SJSA1 (cell line): ENCODE measurements around the gene SLC27A1. TPM values are rescaled to one million over a fixed set of nuclear protein-coding genes. Genes with fewer than 3 reads are reported as not detected.

Source experiments
- DNase-seq, 2 experiments: peaks; one replicate each; pipeline ENCODE4 v3.0.0-alpha.2; 2015 to 2020; ENCODE audit warnings: low spot score in 2 of 2, low read depth in 1 of 2
- H3K27ac ChIP-seq: fragments of 250-450 bp; sonication (Bioruptor Pico); 2 replicates; pipeline ENCODE4 v1.5.1; 2020; ENCODE audit warnings: mild to moderate bottlenecking, moderate library complexity
- H3K27me3 ChIP-seq: fragments of 250-450 bp; sonication (Bioruptor Pico); replicated peaks from 2 replicates; pipeline ENCODE4 v1.5.1; 2020; ENCODE audit warnings: mild to moderate bottlenecking, moderate library complexity
- H3K36me3 ChIP-seq: fragments of 250-450 bp; sonication (Bioruptor Pico); 2 replicates; pipeline ENCODE4 v1.5.1; 2020; ENCODE audit warnings: mild to moderate bottlenecking
- H3K4me1 ChIP-seq: fragments of 250-450 bp; sonication (Bioruptor Pico); replicated peaks from 2 replicates; pipeline ENCODE4 v1.6.1; 2021; ENCODE audit warnings: mild to moderate bottlenecking
- H3K4me3 ChIP-seq: fragments of 250-450 bp; sonication (Bioruptor Pico); 2 replicates; pipeline ENCODE4 v1.5.1; 2020; ENCODE audit warnings: mild to moderate bottlenecking
- H3K9me3 ChIP-seq: fragments of 250-450 bp; sonication (Bioruptor Pico); replicated peaks from 2 replicates; pipeline ENCODE4 v1.5.1; 2020; ENCODE audit warnings: mild to moderate bottlenecking
- total RNA-seq: library from RNA; depleted of rRNA; stranded (reverse); fragments of >200 nt; shearing (Covaris generic); gene quantifications from 2 replicates; pipeline ENCODE4 v1.2.3, GENCODE V29; 2014; rRNA removed

SLC27A1 gene
- total RNA-seq, 1 experiment from 2014 or later, result 4.8 TPM

DNA sequence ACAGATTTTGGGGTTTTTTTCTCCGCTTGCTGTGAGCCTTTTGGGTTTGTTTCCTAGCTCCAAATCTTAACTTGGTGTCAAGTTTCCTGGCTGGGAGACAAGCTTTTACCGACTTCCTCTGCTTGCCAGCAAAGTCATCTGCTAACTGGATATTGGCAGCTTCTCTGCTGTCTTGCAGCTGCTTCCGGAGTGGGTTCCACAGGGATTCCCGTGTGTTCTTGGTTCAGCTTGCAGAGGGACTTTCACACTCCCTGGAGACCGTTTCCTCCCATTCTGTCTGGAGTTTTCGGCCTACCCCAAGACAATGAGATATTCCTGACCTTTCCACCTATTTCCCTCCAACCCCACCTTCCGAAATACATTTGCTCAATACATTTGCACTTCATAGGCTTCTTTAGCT lies 82.9 kb downstream of the SLC27A1 start:
- no peaks in the 10 kb centered on the region for H3K9me3 ChIP-seq
- no peaks in the 10 kb centered on the region for H3K27me3 ChIP-seq
- peaks cover 14% of the 10 kb centered on the region for H3K36me3 ChIP-seq
- no peak overlapping the region for H3K4me3 ChIP-seq
- no peak overlapping the region for H3K27ac ChIP-seq
- H3K4me1 ChIP-seq, result peaks cover 10% of the 10 kb centered on the region
- DNase-seq, result no peak

DNA sequence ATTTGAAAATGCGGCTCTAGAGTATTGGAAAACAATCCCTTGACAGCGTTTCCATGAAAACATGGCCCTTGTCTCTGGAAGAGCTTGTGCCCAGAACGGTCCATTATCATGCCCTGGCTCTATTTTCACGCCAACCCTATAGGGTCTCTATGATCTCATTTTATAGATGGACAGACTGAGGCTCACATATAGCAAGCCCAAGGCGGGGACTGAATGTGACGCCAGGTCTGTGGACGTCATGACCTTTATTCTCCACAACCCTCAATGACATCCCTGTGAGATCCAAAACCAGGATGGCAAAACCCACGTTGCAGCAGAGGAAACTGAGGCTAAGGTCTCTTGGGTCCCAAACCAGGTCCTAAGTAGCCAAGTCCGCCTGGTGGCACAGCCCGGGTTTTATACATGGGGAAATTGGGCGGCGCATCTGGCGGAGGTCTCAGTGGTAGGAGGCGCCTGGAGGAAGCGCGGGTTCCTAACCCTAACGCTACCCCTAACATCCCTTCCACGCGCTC lies 84.7 kb downstream of the SLC27A1 start:
- Histone ChIP-seq H3K27ac (no peak overlapping the region), H3K9me3 (no peaks in the 10 kb centered on the region), H3K27me3 (no peaks in the 10 kb centered on the region), H3K4me3 (peak overlapping the region; percentile 96), H3K36me3 (peaks cover 28% of the 10 kb centered on the region), H3K4me1 (peaks cover 10% of the 10 kb centered on the region)
- no peak for DNase-seq

DNA sequence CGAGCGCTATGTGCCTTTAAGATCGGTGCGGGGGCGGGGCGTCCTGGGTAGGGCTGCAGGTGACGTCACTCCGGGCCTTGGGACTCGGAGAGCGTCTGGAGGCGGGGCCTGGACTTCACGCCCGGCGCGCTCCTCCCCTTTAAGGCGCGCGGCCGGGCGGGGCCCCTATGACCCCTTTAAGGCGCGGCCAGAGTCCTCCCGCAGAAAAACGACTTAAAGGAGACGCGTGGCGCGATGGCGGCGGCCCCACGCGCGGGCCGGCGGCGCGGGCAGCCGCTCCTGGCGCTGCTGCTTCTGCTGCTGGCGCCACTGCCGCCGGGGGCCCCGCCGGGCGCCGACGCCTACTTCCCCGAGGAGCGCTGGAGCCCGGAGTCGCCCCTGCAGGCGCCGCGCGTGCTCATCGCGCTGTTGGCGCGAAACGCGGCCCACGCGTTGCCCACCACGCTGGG lies 85.2 kb downstream of the SLC27A1 start, which contains the start of gene COLGALT1:
Gene COLGALT1, plus strand, starts transcription at position 170 of the 449 bp plus-strand sequence. Its CDS starts 65 bp downstream, at position 235.
- Histone ChIP-seq H3K9me3 (no peaks in the 10 kb centered on the region), H3K27ac (peak within 1 kb of the TSS; percentile 61), H3K36me3 (peaks cover 33% of the 10 kb centered on the region), H3K4me3 (peak within 1 kb of the TSS; percentile 96), H3K27me3 (no peaks in the 10 kb centered on the region), H3K4me1 (peaks cover 10% of the 10 kb centered on the region)
- DNase-seq, result peak; percentile 91 to 98

Other genes with a start within 250 kb of the SLC27A1 start
- gene OCEL1, start 244.3 kb upstream of the SLC27A1 start, total RNA-seq, result 10.6 TPM in 1 of 2 replicates, not detected in the other
- gene NR2F6, start 224.6 kb upstream of the SLC27A1 start, total RNA-seq, result 55.1 and 64.8 TPM in 2 replicates
- not detected in 2 replicates for gene USHBP1, start 205.8 kb upstream of the SLC27A1 start, total RNA-seq
- gene BABAM1, start 203.1 kb upstream of the SLC27A1 start, total RNA-seq, result 138 and 146 TPM in 2 replicates
- gene ANKLE1, start 188.6 kb upstream of the SLC27A1 start, total RNA-seq, result 0.16 TPM in 1 of 2 replicates, not detected in the other
- gene ABHD8, start 167.1 kb upstream of the SLC27A1 start, total RNA-seq, result 2.3 and 5.2 TPM in 2 replicates
- gene MRPL34, start 164.7 kb upstream of the SLC27A1 start, total RNA-seq, result 35.1 and 69.4 TPM in 2 replicates
- 74.7 and 107 TPM in 2 replicates for gene DDA1, start 161.0 kb upstream of the SLC27A1 start, total RNA-seq
- 2.9 and 5.3 TPM in 2 replicates for gene ANO8, start 135.7 kb upstream of the SLC27A1 start, total RNA-seq
- gene GTPBP3, start 133.0 kb upstream of the SLC27A1 start, total RNA-seq, result 19.5 and 31.6 TPM in 2 replicates
- not detected in 2 replicates for gene PLVAP, start 93.2 kb upstream of the SLC27A1 start, total RNA-seq
- gene CCDC194, start 76.3 kb upstream of the SLC27A1 start, total RNA-seq, result not detected in 2 replicates
- 0.45 and 3.8 TPM in 2 replicates for gene BST2, start 64.9 kb upstream of the SLC27A1 start, total RNA-seq
- 58.5 and 67.9 TPM in 2 replicates for gene MVB12A, start 50.5 kb upstream of the SLC27A1 start, total RNA-seq
- gene TMEM221, start 21.9 kb upstream of the SLC27A1 start, total RNA-seq, result not detected in 2 replicates
- gene NXNL1, start 9.6 kb upstream of the SLC27A1 start, total RNA-seq, result not detected in 2 replicates
- gene PGLS, start 41.1 kb downstream of the SLC27A1 start, total RNA-seq, result 51.5 and 58.5 TPM in 2 replicates
- 73.9 and 114 TPM in 2 replicates for gene COLGALT1, start 85.1 kb downstream of the SLC27A1 start, total RNA-seq
- not detected in 2 replicates for gene UNC13A, start 217.8 kb downstream of the SLC27A1 start, total RNA-seq
- 8.1 and 9.0 TPM in 2 replicates for gene MAP1S, start 249.0 kb downstream of the SLC27A1 start, total RNA-seq